ENCODE measurements around the gene KLK11.

The KLK11 gene, protein sequence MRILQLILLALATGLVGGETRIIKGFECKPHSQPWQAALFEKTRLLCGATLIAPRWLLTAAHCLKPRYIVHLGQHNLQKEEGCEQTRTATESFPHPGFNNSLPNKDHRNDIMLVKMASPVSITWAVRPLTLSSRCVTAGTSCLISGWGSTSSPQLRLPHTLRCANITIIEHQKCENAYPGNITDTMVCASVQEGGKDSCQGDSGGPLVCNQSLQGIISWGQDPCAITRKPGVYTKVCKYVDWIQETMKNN

GRCh38 chr19:51026554-51026831 lies at the start of gene KLK11:
Gene KLK11 (minus strand): TSS chr19:51026616. CDS start chr19:51025631, 985 bp downstream.
- DNase-seq: peak; percentile 57

- DNase-seq: no peak
Observed at GRCh38 chr19:51075998-51076397, 49.6 kb upstream of the KLK11 start.

DNA sequence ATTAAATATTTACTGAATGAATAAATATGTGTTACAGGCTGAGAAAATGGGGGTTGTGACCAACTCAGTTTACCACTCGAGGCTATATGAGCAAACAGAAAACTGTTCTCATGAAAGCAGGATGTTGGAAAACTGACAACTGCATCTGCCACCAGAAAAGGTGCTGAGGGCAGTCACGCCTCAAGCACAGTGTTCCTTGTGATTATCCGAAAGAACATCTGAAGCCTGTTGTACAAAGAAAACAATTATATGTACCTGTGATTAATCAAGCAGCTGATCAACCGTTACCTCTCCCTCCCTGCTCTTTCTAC lies 44.6 kb upstream of the KLK11 start:
- DNase-seq: peak; percentile 36

GRCh38 chr19:51070334-51071094 lies 44.1 kb upstream of the KLK11 start:
- no peak for DNase-seq

DNA sequence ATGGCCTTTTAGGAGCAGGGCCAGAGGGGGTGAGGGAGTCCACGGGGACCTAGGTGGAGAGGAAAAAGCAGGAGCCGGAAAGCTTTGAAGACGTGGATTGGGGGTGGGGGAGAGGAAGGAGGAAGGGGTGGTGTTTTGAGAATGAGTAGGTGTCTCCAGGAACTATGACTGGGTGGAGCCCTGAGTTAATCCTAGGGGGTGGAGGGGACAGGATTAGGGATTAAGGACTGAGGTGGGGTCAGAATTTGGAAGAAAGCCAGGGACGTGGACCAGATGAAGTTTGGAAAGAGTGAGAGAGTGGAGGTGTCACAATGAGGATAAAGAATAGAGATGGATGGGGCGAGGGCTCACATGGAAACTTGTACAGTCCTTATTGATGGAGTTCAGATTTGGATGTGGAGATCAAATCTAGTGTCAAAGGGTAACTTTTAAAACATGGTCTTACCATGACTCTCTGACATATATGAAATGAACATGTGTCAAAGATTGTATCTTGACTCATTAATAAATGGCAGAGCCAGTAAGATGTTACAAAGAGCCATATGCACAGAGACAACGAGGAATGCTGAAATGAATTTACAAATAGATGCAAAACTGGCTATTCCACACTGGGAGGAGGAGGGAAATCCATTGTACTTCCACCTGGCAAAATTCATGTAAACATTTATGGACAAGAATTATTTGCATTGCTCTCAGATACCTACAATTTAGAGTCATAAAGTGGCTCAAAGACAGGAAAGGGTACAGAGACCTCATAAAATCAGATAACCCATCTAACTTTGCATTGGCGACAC lies 40.2 kb upstream of the KLK11 start:
- DNase-seq: no peak

DNA sequence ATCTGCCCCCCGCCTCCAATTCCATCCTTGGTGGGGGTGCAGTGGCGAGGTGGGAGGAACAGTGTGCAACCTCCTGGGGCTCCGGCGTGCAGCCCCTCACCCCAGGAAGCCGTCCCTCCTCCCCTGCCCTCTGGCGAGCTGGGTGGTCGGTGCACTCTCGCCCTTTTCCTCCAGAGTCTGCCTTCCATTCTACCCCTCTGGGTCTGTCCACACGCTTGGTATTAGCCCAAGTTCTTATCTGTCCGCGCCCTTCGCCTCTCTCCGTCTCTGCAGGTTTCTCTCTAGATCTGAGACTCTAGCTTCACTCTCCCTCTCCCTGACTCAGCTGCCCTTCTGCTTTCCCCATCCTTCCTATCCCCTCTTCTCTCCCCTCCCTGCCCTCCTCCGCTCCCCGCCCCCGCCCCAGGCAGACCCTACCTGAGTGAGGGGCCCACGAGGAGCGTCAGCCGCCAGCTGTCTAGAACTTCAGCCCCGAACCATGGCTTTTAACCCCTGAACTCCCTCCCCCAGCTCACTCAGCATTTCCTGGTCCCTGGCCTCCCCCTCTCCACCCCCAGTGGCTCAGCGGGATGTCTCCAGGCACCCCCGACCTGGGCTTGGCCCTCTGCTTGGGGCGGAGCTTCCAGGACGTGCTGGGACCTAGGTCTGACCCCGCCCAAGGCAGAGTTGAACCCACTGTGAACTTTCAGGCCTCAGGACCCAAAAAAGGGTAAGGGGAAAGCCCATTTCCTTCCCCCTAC lies 39.0 kb upstream of the KLK11 start:
- no peak for DNase-seq

GRCh38 chr19:51064534-51065220 lies 38.3 kb upstream of the KLK11 start, which contains the start of gene KLK13:
Gene KLK13 (minus strand): TSS chr19:51065092. CDS start chr19:51065067, 25 bp downstream.
- DNase-seq: no peak

GRCh38 chr19:51063664-51064063 lies 37.2 kb upstream of the KLK11 start:
- no peak for DNase-seq

- no peak for DNase-seq
Observed at GRCh38 chr19:51060973-51061372, 34.6 kb upstream of the KLK11 start.

- DNase-seq: no peak
Observed at GRCh38 chr19:51060336-51060735, 33.9 kb upstream of the KLK11 start.

DNA sequence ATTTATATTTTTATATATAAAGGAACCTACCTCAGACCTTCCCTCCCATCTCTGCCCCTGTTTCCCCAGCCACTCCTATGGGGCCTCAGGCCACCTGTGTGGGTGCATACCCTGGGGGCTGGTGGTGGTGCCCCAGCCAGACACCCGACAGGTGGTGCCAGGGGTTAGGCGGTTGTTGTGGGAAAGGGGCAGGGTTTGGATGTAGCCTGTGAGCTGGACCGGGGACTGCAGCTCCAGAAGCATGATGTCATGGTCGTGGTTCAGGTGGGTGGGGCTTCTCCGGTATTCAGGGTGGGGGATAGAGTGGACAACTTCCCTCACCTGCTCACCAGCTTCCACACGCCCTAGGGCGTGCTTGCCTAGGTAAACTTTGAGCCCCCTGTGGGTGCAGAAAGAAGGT lies 33.3 kb upstream of the KLK11 start:
- DNase-seq: no peak

DNA sequence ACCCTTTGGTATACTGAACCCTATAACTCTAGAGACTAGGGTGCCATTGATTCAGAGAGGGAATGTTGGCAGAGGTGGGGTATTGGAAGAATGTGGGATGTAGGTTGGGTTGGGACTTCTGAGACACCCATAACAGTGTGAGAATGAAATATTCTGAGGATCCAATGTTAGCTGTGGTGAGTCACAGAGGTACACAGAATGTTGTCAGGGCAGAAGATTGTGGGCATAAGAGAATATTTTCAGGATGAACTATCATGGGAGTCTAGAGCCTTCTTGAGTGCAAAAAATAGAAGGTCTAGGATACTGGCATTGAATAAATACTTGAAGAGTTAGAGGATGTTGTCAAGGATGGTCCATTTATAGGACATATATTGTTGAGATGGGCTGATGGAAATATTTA lies 29.4 kb upstream of the KLK11 start:
- DNase-seq: no peak

- no peak for DNase-seq
Observed at GRCh38 chr19:51047031-51047335, 20.6 kb upstream of the KLK11 start.

DNA sequence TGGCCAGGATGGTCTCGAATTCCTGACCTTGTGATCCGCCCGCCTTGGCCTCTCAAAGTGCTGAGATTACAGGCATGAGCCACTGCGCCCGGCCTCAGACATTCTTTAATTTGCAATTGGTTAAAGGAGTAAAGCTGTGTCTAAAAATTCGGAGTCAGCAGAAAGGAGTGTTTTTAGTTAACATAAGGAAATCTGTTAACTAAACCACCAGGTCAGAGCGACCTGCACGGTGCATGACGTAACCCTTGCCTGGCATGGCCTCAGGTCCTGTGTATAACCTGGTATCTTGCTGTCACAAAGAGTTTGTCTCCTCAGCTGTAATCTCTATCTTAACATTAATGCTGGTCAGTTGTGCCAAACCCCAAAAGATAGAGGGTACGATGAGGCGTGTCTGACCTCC lies 17.9 kb upstream of the KLK11 start:
- no peak for DNase-seq

- no peak for DNase-seq
Observed at GRCh38 chr19:51043497-51043896, 17.1 kb upstream of the KLK11 start.

- DNase-seq: no peak
Observed at GRCh38 chr19:51040151-51040550, 13.7 kb upstream of the KLK11 start.

- no peak for DNase-seq
Observed at GRCh38 chr19:51036519-51036918, 10.1 kb upstream of the KLK11 start.

- no peak for DNase-seq
Observed at GRCh38 chr19:51034704-51035103, 8.3 kb upstream of the KLK11 start, which contains the start of gene KLK12. Gene KLK12 (minus strand): TSS chr19:51035002. CDS start chr19:51034621, 381 bp downstream.

DNA sequence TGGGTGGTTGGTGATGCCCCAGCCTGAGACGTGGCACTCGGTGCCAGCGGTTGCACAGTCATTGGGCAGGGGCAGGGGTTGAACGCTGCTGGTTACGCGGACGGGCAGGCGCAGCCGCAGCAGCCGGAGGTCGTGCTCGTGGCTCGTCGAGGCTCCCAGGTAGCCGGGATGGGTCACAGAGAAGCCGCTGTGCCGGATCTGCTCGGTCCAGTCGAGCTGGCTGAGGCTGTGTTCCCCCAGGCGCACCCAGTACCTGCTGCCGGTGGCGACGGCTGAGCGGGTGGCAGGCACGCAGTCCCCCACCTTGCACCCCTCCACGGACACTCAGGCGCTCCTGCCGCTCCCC lies 5.4 kb upstream of the KLK11 start:
- no peak for DNase-seq

- DNase-seq: no peak
Observed at GRCh38 chr19:51031220-51031879, 4.9 kb upstream of the KLK11 start.

DNA sequence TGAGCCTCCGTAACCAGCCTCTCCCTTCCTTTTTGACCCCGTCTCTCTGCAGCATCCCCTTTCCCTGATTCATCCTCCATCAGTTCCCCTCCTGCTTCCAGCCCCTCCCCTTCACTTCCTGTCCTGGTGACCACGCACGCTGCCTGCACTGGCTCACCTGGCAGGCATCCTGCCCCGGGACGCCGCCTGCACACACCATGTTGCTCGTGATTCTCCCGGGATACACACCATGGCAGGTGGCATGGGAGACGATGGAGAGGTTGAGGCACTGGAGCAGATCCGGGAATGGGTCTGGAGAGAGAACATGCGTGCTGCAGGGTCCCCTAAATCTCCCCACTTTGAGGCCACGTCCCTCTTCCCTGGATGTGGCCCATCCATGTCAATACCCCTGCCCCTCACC lies 4.2 kb upstream of the KLK11 start:
- no peak for DNase-seq

- DNase-seq: no peak
Observed at GRCh38 chr19:51029718-51030117, 3.3 kb upstream of the KLK11 start.

Data from NCI-H1436 treated with DMSO at 0.1 percent for 48 hours (cell line).